COR-L47 (cell line): ENCODE measurements around the gene RBPMS2.

Experiments
- DNase-seq: peaks from one replicate; lab custom pipeline; 2025; lab: John Stamatoyannopoulos, UW

The RBPMS2 gene

DNA sequence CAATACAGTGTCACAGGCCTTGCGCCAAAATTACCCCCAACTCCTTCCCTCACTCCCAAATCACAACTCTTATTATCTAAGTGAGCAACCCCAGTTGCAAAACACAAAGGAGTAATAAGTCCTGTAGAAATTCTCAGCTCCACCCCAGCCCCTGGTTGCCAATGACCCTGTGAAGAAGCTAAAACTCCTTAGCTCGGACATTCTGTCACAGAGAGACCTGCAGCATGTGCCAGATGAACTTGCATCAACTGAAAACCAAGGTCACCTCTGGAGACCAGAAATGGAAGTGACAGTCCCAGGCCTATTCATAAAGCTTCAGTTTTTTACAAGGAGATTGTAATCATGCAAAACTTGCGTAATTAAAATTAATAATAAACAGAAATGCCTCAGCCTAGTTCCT is 55.2 kb downstream of the RBPMS2 start:
- DNase-seq, result no peak

DNA sequence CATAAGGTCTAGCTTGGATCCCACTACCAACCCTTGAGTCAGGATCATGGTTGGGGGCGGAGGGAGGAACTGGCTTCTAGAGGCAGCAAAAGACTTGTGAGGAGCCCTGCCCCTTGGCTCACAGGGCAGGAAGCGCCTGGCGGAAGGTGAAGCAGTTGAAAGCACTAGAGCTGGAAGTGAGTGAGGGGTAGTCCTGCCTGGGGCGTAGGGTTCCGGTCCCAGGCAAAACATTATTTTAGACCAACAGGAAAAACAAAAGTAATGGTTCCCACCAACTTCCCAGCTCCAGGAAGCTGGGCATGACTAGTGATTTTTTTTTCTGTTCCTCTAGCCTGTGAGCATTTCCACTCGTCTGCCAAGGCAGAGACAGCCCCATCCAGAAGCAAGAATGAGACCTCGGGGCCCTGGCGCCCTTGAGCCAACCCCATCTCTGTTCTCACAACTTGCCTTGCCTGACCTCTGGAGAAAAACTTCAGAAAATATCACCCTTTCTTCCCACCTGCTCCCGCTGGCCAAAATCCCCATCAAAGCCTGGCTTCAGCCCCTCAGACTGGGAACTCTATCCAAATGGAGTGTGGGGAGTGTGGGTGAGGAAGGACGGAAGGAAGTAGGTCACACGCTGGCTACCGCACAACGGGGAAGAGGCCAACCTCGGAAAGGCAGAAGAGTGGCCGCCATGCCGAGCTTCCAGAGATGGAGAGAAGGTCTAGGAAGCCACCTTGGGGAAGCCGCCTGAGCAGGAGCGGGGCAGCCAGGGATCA is 57.5 kb downstream of the RBPMS2 start:
- no peak for DNase-seq

DNA sequence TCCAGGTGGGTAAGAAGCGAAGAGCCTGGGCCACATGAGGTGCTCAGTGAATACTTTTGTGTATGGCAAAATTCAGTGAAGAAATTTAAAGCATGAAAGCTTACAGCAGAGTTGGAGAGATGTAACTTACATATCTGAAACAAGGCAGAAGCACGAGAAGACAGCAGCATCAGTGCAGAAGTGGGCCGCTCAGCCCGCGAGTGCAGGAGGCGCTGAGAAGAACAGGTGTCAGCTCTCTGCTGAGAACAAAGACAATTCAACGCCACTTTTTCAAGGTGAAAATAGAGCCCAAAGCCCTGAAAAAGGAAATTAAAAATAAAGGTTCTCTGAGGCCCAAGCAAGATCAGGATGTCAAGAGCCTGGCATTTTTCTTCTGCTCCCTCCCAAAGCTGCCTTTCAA is 58.3 kb downstream of the RBPMS2 start:
- no peak for DNase-seq

DNA sequence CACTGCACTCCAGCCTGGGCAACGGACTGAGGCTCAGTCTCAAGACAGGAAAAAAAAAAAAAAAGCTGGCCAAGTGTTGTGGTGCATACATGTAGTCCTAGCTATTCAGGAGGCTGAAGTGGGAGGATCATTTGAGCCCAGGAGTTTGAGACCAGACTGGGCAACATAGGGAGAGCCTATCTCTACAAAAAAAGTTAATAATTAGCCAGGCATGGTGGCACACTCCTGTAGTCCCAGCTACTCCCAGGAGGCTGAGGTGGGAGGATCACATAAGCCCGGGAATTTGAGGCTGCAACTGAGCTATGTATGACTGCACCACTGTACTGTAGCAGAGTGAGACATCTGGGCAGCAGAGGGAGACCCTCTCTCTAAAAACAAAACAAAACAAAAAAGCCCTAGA is 58.9 kb downstream of the RBPMS2 start:
- no peak for DNase-seq

DNA sequence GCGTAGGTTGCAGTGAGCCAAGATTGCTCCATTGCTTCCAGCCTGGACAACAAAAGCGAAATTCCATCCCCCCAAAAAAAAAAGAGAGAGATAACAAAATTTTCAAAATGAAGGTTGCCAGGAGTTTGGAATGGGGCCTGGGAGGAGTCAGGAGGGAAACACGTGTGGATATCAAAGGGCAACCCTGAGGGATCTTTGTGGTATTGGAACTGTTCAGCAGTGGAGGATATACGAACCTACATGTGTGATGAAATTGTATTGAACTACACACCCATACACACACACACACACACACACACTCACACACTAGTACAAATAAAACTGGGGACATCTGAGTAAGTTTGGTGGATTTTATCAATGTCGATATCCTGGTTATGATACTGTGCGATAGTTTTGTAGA is 61.8 kb downstream of the RBPMS2 start:
- DNase-seq, result no peak

DNA sequence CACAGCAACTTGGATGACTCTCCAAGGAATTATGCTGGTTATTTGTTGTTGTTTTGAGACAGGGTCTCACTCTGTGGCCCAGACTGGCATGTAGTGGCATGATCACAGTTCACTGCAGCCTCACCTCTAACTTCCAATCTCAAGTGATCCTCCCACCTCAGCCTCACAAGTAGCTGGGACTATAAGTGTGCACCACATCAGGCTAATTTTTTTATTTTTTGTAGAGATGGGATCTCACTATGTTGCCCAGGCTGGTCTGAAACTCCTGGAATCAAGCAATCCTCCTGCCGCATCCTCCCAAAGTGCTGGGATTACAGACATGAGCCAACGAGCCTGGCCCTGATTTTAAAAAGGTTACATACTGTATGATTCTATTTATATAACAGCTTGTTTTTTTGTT is 63.0 kb downstream of the RBPMS2 start:
- DNase-seq, result no peak

DNA sequence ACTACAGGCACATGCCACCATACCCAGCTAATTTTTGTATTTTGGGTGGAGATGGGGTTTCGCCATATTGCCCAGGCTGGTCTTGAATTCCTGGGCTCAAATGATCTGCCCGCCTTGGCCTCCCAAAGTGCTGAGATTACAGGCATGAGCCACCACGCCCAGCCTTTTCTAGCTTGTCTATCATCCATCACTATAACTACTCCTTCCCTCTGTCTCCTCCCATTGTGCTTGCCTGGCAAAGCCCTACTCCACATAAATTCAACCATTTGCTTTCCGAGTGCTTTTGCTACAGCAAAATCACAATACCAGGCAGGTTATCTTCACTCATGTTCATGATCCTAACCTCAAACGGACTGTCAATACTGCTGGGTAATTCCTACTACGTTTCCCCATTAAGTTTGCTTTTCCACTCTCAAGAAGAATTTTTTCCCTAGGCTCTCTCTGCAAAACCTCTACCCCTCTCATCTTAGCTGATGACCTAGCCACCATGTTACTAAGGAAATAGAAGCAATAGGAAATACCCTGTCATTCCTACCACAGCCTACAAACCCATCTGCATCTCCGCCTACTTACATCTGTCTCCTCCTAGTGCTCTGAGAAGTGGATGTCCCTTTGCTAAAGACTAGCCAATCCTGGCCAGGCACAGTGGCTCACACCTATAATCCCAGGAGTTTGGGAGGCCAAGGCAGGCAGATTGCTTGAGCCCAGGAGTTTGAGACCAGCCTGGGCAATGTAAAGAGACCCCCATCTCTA is 64.5 kb downstream of the RBPMS2 start:
- DNase-seq, result no peak

DNA sequence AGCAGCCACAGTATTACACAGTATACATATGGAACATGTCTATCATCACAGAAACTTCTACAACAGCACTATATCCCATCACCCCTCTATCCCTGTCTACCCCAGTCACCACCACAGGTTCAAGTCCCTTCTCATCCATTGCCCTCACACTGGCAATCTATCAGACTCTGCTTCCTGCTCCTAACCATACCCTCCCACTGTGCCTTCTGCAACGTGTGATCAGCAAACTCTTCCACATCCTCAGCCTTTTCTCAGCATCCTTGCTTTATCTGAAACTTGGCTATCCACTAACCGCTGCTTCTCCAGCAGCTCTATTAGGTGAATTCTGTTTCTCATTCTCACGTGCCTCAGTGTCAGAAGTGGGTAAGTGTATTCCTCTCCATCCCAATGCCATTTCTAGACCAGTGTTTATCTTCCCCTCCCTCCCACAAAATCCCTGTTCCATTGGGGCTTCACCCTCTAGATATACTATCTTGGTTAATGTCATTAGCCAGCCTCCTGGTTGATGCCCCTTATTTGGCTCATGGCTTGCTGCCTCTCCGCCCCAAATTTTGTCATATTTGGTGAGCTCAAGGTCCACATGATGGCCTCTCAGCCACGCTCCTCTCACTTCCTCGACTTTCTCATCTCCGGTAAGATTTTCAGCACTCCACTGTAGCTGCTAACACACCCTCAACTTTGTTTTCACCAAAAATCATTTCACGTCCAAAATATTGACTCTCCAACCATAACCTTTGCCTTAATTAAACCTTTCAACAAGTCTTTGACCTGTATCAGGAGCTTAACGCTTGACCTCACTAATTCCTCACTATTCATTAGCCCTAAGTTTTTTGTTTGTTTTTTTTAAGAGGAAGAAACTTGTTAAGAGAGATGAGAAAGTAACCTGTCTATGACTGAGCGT is 69.1 kb downstream of the RBPMS2 start:
- no peak for DNase-seq

DNA sequence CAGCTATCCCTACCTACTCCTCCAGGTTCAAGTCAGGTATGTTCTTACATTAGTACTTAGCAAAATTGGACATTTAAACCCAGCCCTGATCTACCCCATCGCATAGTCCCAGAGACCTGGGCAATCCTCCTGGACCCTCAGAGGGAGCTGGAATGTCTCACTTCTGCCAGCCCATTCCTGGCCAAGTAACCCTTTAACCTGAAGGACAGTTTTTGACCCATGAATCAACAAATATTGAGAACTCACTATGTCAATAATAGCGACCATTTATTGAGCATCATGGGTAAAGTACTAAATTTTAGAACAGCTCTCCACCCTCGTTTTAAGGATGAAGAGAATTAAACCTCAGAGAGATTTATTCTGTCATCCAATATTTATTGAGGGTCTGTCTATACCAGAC is 70.4 kb downstream of the RBPMS2 start:
- no peak for DNase-seq

DNA sequence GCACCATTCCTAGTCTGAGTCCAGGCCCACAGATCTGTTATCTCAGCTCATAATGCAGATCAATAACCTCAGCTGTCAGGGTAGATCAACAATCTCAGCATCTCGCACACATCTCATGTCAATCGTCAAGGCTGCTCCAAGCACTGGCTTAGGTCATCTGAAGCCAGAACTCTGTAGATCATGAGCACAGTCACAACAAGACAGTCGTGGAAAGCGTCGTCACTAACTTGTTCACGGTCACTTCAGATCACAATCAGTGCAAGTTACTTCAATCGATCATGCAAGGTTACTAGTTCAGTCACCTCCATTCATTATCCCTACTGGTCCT is 71.8 kb downstream of the RBPMS2 start:
- no peak for DNase-seq

DNA sequence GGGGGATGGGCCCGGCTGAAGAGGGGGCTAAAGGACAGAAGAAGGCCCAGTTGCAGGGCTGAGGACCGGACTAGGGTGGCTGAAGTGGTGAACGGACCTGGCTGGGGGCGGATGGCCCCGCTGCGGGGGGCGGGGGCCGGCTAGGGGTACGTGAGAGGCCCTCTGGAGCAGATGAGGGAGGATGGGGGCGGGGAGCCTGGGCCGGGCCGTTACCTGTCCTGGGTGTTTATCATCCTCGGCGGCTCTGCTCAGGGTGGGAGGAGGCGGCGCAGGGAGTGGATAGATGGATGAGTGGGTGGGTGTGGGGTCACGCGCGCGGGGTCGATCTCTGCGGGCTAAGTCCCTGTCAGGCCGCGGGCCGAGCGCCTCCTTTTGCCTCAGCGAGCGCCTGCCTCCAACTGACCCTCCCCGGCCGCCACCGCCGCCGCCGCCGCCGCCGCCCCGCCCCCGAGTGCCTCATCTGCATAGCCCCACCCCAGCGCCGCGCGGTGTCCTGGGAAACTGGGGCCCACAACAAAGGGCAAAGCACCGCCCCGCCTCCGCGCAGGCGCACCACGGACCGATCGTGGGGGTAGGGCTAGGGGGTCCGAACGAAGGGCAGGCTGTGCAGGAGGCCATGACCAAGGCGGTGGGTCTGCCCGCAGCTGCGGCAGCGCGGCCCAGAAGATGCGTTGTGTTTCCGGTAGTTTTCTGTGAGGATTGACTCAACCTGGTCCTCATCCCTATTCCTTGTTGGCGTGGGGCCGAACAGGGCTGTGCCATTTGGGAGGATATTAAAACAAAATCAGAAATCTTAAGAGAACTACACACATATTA is 72.4 kb downstream of the RBPMS2 start:
- peak; percentile 94 for DNase-seq

DNA sequence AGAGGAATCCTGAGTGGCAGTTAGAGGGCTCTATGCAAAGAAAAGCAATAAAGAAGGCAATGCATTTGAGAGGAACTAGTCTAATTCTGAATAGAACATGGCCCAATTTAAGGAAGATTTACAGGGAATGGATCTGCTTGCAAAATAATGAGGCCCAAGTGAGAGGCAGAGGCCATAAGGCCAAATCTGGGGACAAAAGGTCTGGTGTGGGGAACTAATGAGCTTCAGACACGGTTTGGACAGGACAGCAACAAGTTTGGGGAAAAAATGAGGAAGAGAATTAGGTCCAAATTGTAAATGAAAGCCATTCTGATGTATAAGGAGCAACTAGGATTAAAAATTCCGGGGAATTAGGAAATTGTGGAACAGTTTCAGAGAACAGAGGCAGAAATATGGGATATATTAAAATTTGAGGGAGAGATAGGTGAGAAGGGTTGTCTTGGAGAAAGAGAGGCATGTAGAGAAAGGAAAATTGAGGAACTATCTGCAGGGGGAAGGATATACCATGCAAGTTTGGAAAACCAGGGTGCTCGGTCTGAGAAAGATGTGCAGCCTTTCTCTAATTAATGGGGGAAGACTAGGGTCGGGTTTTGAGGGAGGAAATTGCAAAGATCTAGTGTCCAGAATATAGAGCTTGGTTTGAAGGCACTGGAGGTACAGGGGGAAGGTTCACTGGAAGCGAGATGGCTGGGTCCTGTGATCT is 73.8 kb downstream of the RBPMS2 start:
- DNase-seq, result no peak

DNA sequence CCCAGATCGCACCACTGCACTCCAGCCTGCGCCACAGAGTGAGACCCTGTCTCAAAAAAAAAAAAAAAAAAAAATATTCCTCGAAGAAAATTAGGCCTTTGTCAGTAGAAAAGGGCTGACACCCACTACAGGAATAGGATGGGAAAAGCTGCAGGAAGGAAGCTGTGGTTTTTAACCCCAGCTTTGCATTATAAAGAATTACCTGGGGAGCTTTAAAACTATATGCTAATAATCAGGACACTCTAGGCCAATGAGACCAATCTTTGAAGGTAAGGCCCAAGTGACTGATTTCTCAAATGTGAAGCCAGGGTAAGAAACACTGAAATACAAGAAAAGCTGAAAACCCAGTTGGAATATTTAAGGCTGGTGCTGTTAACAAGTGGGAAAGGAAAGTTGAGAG is 74.3 kb downstream of the RBPMS2 start:
- DNase-seq, result no peak

DNA sequence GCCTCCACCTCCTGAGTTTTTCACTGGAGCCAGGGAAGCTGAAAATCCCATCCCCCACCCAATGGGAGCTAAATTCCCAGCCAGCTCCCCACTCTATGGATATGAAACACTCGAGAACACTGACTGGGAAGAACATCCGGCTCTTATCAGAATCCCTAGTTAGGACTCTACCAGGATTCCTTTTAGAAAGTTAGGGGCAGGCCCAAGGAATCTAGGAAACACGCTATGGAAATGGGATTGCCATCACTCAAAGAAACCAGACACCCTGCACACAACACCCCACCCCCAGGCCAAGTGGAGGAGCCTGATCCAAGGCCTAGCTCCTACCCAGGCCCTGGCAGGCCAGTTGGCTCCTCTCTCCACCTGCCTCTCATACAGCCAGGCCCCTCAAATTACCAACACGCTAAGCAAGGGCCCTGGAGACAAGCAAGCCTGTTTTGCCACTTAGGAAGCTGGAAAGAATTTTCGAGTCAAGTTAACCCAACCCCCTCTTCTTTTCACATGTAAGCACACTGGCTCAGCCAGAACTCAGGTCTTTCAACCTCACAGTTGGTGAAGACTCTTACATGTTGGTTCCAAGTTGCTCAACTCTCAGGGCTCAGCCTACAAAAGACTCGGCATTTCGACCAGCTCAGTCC is 75.5 kb downstream of the RBPMS2 start:
- no peak for DNase-seq

DNA sequence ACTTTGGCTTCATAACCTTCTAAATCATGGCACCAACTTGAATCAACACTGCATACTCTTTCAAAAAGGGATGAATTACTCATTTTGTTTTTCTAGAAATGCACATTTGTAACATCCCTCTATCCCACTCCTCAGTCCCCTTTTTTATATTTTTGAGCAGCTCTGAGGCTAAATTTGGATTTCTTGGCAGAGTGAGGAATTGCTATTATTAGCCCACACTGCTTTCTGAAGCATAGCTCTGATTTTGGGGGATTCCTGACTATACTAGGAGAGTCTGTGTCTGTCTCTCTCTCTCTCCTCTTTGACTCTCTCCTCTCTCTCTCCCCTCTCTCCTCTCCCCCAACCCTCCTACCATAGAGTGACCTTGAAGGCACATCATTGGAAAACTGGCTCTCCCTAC is 76.6 kb downstream of the RBPMS2 start:
- no peak for DNase-seq

DNA sequence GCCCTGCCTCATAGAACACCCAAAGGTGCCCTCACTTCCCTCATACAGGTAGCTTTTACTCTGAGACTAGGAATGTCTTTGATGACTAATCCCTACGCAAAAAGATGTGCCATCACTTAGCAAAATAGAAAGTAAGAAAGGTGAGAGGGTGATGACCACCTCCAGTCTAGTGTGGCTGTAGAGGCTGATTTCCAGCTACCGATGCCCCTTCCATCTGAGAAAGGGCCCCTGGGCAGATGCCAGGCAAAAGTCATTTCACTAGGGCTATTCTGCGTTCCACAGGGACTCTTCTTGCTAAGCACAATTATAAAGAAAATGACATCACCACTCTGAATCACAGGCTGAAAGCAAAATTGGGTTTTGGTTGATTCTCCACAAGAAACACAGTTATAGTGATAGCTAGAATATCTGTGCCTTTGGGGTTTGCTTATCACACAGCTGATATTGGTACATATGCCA is 77.4 kb downstream of the RBPMS2 start:
- DNase-seq, result no peak

DNA sequence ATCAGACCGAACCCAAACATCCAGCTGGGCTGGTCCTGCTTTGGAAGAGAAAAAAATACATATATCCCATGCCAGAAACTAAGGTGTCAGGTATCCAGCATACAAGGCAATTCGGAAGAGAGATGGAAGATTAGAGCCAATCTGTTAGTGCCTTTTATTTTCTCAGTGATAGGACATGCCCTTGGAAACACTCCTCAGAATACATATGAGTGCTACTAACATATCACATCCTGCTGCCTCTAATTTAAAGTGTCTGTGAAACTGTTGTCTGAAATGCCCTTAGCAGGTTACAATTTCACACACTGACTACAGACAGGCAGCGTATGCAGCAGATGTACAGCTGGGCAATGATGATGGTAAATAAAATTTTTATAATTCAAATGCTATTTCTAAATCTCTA is 78.9 kb downstream of the RBPMS2 start:
- no peak for DNase-seq

DNA sequence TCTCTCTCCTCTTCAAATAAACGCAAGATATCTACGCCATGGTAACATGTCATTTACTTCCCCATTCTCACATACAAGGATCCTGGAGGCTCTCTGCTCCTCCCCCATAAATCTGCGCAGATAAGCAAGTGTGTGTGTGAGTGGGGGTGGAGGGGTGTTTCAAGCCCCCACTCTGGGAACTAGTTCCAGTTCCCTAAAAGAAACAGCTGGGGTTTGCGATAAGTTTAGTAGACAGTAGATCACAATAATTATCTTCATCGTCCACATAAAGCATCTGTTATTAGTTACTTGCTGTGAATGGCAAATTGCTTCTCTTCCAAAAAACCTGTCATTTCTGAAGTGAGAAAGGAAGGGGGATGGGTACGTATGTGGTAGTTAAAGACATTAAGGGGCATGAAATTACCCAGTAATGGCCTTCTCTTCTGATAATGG is 79.8 kb downstream of the RBPMS2 start:
- DNase-seq, result no peak

DNA sequence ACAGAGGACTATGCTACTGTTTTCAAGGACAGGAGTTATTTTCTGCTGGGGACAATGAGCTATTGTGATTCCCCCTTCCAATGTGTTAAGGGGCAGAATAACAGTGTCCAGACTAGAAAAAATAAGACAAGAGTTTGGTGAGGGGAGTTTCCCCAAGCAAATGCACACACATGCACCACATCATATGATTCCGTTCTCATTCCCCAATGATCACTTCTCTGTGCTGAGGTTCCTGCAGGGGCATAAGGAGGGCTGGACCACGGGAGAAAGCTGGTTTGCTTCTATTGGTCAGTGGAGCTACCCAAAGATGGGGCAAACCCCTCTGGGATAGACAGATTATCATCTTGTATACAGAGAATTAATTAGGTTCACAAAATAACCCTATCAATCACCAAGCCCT is 80.6 kb downstream of the RBPMS2 start:
- no peak for DNase-seq

DNA sequence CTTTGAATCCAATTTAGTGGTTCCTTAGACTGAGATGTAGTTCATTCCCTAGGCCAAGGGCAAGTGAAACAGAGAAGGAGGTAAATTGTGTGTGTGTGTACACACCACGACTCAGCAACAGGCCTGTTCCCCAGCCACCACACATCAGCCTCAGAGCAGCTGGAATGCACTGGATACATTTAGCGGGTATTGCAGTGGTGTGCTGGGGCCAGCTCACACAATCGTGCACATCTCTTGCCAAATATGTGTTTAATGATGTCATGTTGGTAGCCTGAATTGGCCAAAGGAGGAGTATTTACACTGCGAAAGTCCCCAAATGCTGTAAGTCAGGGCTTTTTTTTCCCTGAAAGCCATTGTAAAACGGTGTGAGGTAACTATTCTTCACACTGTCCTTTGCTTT is 82.3 kb downstream of the RBPMS2 start:
- DNase-seq, result no peak
